OCI-LY7 (cell line): ENCODE measurements around the gene ADAMTS6. TPM values are rescaled to one million over a fixed set of nuclear protein-coding genes. Genes with fewer than 3 reads are reported as not detected.

Source experiments
- BruUV-seq: library from RNA; stranded (reverse); fragments of 400-500 nt; replicated peaks from 2 replicates; lab custom pipeline; 2021; lab: Mats Ljungman, UMichigan
- CTCF ChIA-PET: fragments of 300-600 bp; sonication (Branson Sonifier 250); formaldehyde crosslinking; loops from one replicate; lab custom pipeline; 2022; ENCODE audit warnings: antibody characterized with exemption; ENCODE audit not compliant: unreplicated experiment; lab: Charles Lee
- POLR2A ChIA-PET: fragments of 300-600 bp; sonication (Branson Sonifier 250); formaldehyde crosslinking; loops from one replicate; lab custom pipeline; 2022; ENCODE audit warnings: antibody characterized with exemption; lab: Charles Lee
- DNase-seq: peaks from one replicate; pipeline ENCODE4 v3.0.0-alpha.2; 2015; ENCODE audit warnings: low spot score
- H2AFZ ChIP-seq: fragments of 200-600 bp; sonication (generic), shearing (Covaris generic); 2 replicates; pipeline ENCODE4 v1.6.1; 2014; ENCODE audit warnings: mild to moderate bottlenecking, antibody characterized with exemption, low read length, moderate library complexity
- H3K27ac ChIP-seq: fragments of 200-600 bp; sonication (generic); 2 replicates; pipeline ENCODE4 v1.5.1; 2014; ENCODE audit warnings: mixed run types, low read depth, mild to moderate bottlenecking, moderate library complexity, low read length, inconsistent platforms; ENCODE audit not compliant: poor library complexity, severe bottlenecking
- H3K36me3 ChIP-seq: fragments of 200-600 bp; sonication (generic); 2 replicates; pipeline ENCODE4 v1.6.1; 2014; ENCODE audit warnings: mild to moderate bottlenecking, antibody characterized with exemption, low read length, moderate library complexity, mixed read lengths; ENCODE audit not compliant: insufficient read depth
- H3K4me1 ChIP-seq: fragments of 200-600 bp; sonication (generic); 2 replicates; pipeline ENCODE4 v1.5.1; 2014; ENCODE audit warnings: mild to moderate bottlenecking, low read length; ENCODE audit not compliant: insufficient read depth, poor library complexity, severe bottlenecking
- H3K4me2 ChIP-seq: fragments of 200-600 bp; sonication (generic); 2 replicates; pipeline ENCODE4 v1.6.1; 2014; ENCODE audit warnings: mild to moderate bottlenecking, low read length
- H3K4me3 ChIP-seq: fragments of 200-600 bp; sonication (generic); 2 replicates; pipeline ENCODE4 v1.5.1; 2014; ENCODE audit warnings: mild to moderate bottlenecking, low read depth, low read length; ENCODE audit not compliant: poor library complexity, severe bottlenecking
- H3K79me2 ChIP-seq: fragments of 200-600 bp; sonication (generic); 2 replicates; pipeline ENCODE4 v1.6.1; 2016; ENCODE audit warnings: low read depth, mild to moderate bottlenecking, low read length, moderate library complexity, mixed read lengths; ENCODE audit not compliant: insufficient read depth
- H3K9me2 ChIP-seq: fragments of 200-600 bp; sonication (generic); 2 replicates; pipeline ENCODE4 v1.6.1; 2016; ENCODE audit warnings: mild to moderate bottlenecking, low read length, mixed read lengths; ENCODE audit not compliant: insufficient read depth
- H3K9me3 ChIP-seq: fragments of 200-600 bp; sonication (generic); 2 replicates; pipeline ENCODE4 v1.6.1; 2014; ENCODE audit warnings: mild to moderate bottlenecking, mixed run types, low read length, mixed read lengths
- H4K20me1 ChIP-seq: fragments of 200-600 bp; sonication (generic); 2 replicates; pipeline ENCODE4 v1.6.1; 2014; ENCODE audit warnings: mild to moderate bottlenecking, antibody characterized with exemption, low read length, moderate library complexity, mixed read lengths; ENCODE audit not compliant: insufficient read depth
- CTCF ChIP-seq: fragments of 200-600 bp; sonication (generic); conservative IDR thresholded peaks from 2 replicates; pipeline ENCODE4 v1.5.1; 2014; ENCODE audit warnings: mild to moderate bottlenecking, antibody characterized with exemption, low read length, moderate library complexity, mixed read lengths
- EZH2phosphoT487 ChIP-seq: fragments of 200-600 bp; sonication (generic); IDR thresholded peaks from 2 replicates; pipeline ENCODE4 v1.6.1; 2018; ENCODE audit warnings: low read depth, borderline replicate concordance, mild to moderate bottlenecking, mixed run types, antibody characterized with exemption, low read length, moderate library complexity, mixed read lengths
- intact Hi-C: fragments of 100-400 bp; cut with micrococcal nuclease; formaldehyde crosslinking; loops from one replicate; pipeline ENCODE4 v1.10.0; 2022; ENCODE audit not compliant: unreplicated experiment
- total RNA-seq, 2 experiments: library from RNA; depleted of rRNA in 1 of 2; stranded (reverse); fragments of >200 nt in 1 of 2; shearing (Covaris generic) in 1 of 2; gene quantifications; 2 replicates each; pipeline ENCODE4 v1.2.3, GENCODE V29; 2014 to 2022

Gene ADAMTS6
- total RNA-seq, 2 experiments from 2014 or later: 13.9 to 18.1 TPM

DNA sequence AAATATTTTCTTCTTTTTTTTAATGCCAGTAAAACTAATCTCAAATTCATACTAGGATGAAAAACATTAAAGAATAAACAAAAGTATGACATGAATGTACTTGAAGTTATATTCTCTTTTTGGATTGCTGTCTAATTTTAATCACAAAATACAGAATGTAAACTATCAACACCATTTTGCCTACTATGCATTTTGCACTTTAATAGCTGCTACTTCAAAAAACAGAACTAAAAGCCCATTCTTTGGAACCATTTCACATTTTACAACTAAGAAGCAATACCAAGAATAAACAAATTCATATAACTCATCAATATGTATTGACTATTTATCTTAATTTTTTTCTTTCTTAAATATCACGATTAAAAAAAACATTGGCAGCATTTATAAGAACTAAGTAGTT, 58.1 kb downstream of the ADAMTS6 start:
- Histone ChIP-seq H3K36me3 (no peaks in the 10 kb centered on the region; the same call in 1 of the 2 replicates), H3K79me2 (no peaks in the 10 kb centered on the region), H3K27ac (no peak overlapping the region), H3K4me2 (no peak overlapping the region), H3K4me3 (no peak overlapping the region), H4K20me1 (no peaks in the 10 kb centered on the region), H2AFZ (no peak overlapping the region), H3K9me2 (no peaks in the 10 kb centered on the region), H3K9me3 (peaks cover 8% of the 10 kb centered on the region; the same call in 1 of the 2 replicates), H3K4me1 (no peaks in the 10 kb centered on the region)
- POLR2A ChIA-PET: interaction anchor here (0.9 to 1.1 kb wide), 2 partner anchors 107 to 576 kb away, joined by 3 read pairs; no protein-coding TSS in a partner anchor
- no TSS peak for BruUV-seq
- DNase-seq: no peak
- intact Hi-C loops: no loop called here
- CTCF ChIA-PET: no interaction called here
- TF ChIP-seq CTCF (no peak), EZH2phosphoT487 (no peak)

GRCh38 chr5:65418661-65419060, 63.1 kb downstream of the ADAMTS6 start:
- H3K36me3 ChIP-seq: no peaks in the 10 kb centered on the region; the same call in 1 of the 2 replicates
- POLR2A ChIA-PET: no interaction called here
- intact Hi-C loops: no loop called here
- no peak overlapping the region for H3K27ac ChIP-seq
- no peaks in the 10 kb centered on the region for H3K4me1 ChIP-seq
- H4K20me1 ChIP-seq: no peaks in the 10 kb centered on the region
- CTCF ChIA-PET: no interaction called here
- H3K4me3 ChIP-seq: no peak overlapping the region
- no peak for TF ChIP-seq CTCF
- TF ChIP-seq EZH2phosphoT487: no peak
- H3K79me2 ChIP-seq: no peaks in the 10 kb centered on the region
- peaks cover 14% of the 10 kb centered on the region; the same call in 1 of the 2 replicates for H3K9me3 ChIP-seq
- H3K9me2 ChIP-seq: no peaks in the 10 kb centered on the region
- DNase-seq: no peak
- no TSS peak for BruUV-seq
- H2AFZ ChIP-seq: no peak overlapping the region
- H3K4me2 ChIP-seq: no peak overlapping the region

GRCh38 chr5:65413822-65414221, 67.9 kb downstream of the ADAMTS6 start:
- Histone ChIP-seq H3K4me1 (no peaks in the 10 kb centered on the region), H3K9me3 (peaks cover 7% of the 10 kb centered on the region; the same call in 1 of the 2 replicates), H3K4me2 (no peak overlapping the region), H3K27ac (no peak overlapping the region), H3K4me3 (no peak overlapping the region), H3K36me3 (no peaks in the 10 kb centered on the region), H4K20me1 (no peaks in the 10 kb centered on the region), H3K9me2 (no peaks in the 10 kb centered on the region), H2AFZ (no peak overlapping the region), H3K79me2 (no peaks in the 10 kb centered on the region)
- intact Hi-C loops: no loop called here
- TF ChIP-seq EZH2phosphoT487 (no peak), CTCF (no peak)
- DNase-seq: no peak
- POLR2A ChIA-PET: no interaction called here
- BruUV-seq: no TSS peak
- CTCF ChIA-PET: no interaction called here
